Fibroblast of lung (primary cell): ENCODE results near the gene TUBGCP6. TPM values are rescaled to one million over a fixed set of nuclear protein-coding genes. Genes with fewer than 3 reads are reported as not detected.

ENCODE experiments used
- DNase-seq, 2 donors: peaks; one replicate each; pipeline versions ENCODE4 v3.0.0 to v3.0.0-alpha.2; 2010; ENCODE audit warnings: low read depth in 2 of 2
- H2AFZ ChIP-seq: 2 replicates; pipeline ENCODE4 v1.5.1; 2012; ENCODE audit warnings: low read length, control low read depth, inconsistent platforms
- H3K27ac ChIP-seq: 2 replicates; pipeline ENCODE4 v1.5.1; 2011; ENCODE audit warnings: low read length, control low read depth; ENCODE audit not compliant: insufficient read depth
- H3K27me3 ChIP-seq: 2 replicates; pipeline ENCODE4 v1.5.1; 2011; ENCODE audit warnings: mild to moderate bottlenecking, low read length; ENCODE audit not compliant: control insufficient read depth, insufficient read depth
- H3K36me3 ChIP-seq: 2 replicates; pipeline ENCODE4 v1.5.1; 2011; ENCODE audit warnings: low read length; ENCODE audit not compliant: control insufficient read depth, insufficient read depth
- H3K4me1 ChIP-seq: 2 replicates; pipeline ENCODE4 v1.5.1; 2011; ENCODE audit warnings: low read length; ENCODE audit not compliant: control insufficient read depth, insufficient read depth; ENCODE audit errors: extremely low read depth
- H3K4me2 ChIP-seq: 2 replicates; pipeline ENCODE4 v1.5.1; 2011; ENCODE audit warnings: low read length, control low read depth; ENCODE audit not compliant: insufficient read depth; ENCODE audit errors: extremely low read depth
- H3K4me3 ChIP-seq, 4 experiments: fragments of 200-600 bp in 1 of 4; sonication (generic) in 1 of 4; replicated peaks in 1 of 4; 2 replicates each; pipeline ENCODE4 v1.5.1; 2011 to 2016; ENCODE audit warnings: low read length in 4 of 4, low read depth in 3 of 4, mild to moderate bottlenecking in 3 of 4, control low read depth in 2 of 4, inconsistent platforms in 1 of 4, mixed read lengths in 1 of 4; ENCODE audit not compliant: insufficient read depth in 1 of 4; ENCODE audit errors: control extremely low read depth in 1 of 4
- H3K79me2 ChIP-seq: 2 replicates; pipeline ENCODE4 v1.5.1; 2012; ENCODE audit warnings: mild to moderate bottlenecking, low read length, inconsistent platforms; ENCODE audit not compliant: control insufficient read depth, insufficient read depth
- H3K9ac ChIP-seq: 2 replicates; pipeline ENCODE4 v1.5.1; 2011; ENCODE audit warnings: mild to moderate bottlenecking, low read length, control low read depth; ENCODE audit not compliant: insufficient read depth
- H3K9me3 ChIP-seq: 2 replicates; pipeline ENCODE4 v1.5.1; 2012; ENCODE audit warnings: low read depth, low read length; ENCODE audit not compliant: control insufficient read depth, insufficient read depth
- H4K20me1 ChIP-seq: 2 replicates; pipeline ENCODE4 v1.5.1; 2011; ENCODE audit warnings: low read length; ENCODE audit not compliant: control insufficient read depth, insufficient read depth; ENCODE audit errors: extremely low read depth
- CTCF ChIP-seq, 2 donors: IDR thresholded peaks in 1 of 2; conservative IDR thresholded peaks in 1 of 2; 1 replicate in 1 of 2; 2 replicates in 1 of 2; pipeline ENCODE4 v1.5.1; 2011 to 2012; ENCODE audit warnings: low read length in 2 of 2, control low read depth in 1 of 2, inconsistent platforms in 1 of 2, low read depth in 1 of 2, mild to moderate bottlenecking in 1 of 2
- EZH2 ChIP-seq: IDR thresholded peaks from 2 replicates; pipeline ENCODE4 v1.5.1; 2012; ENCODE audit warnings: low read length, control low read depth, mild to moderate bottlenecking; ENCODE audit errors: missing control alignments
- polyA plus RNA-seq, 2 donors: library from polyadenylated mRNA; depleted of rRNA in 1 of 2; stranded (reverse) in 1 of 2; unstranded in 1 of 2; fragments of >200 nt; gene quantifications; 2 replicates each; pipeline ENCODE4 v1.2.1, GENCODE V29; 2011 to 2012; ENCODE audit warnings: missing spikeins in 1 of 2
- total RNA-seq: library from RNA; depleted of rRNA; stranded (reverse); fragments of >200 nt; gene quantifications from 2 replicates; pipeline ENCODE4 v1.2.1, GENCODE V29; 2014

TUBGCP6 gene
- total and polyA plus RNA-seq, 2 donors (not counting 1 experiment from before 2014, with no cell fraction given), result 6.7 to 23.8 TPM

- peaks cover 27% of the 10 kb centered on the region for H3K36me3 ChIP-seq
- H3K27me3 ChIP-seq, result no peaks in the 10 kb centered on the region
- H3K4me2 ChIP-seq, result no peak overlapping the region
- H4K20me1 ChIP-seq, result no peaks in the 10 kb centered on the region
- H3K9me3 ChIP-seq, result no peaks in the 10 kb centered on the region
- H3K27ac ChIP-seq, result no peak overlapping the region
- no peak for DNase-seq
- peaks cover under 1% of the 10 kb centered on the region for H3K4me1 ChIP-seq
- no peak overlapping the region for H2AFZ ChIP-seq
- H3K79me2 ChIP-seq, result peaks cover 17% of the 10 kb centered on the region
- TF ChIP-seq CTCF (conservative IDR thresholded peaks at IDR 0.05 in 1 of 2, IDR thresholded peaks at IDR 0.05 in 1 of 2; ENCODE audit: low read depth in 1 of 2, low read length in 2 of 2) (no peak), EZH2 (no peak)
- H3K9ac ChIP-seq, result no peak overlapping the region
- H3K4me3 ChIP-seq, result no peak overlapping the region
Observed at GRCh38 chr22:50197000-50197800, 47.6 kb downstream of the TUBGCP6 start.

GRCh38 chr22:50196256-50196655 is 48.6 kb downstream of the TUBGCP6 start:
- Histone ChIP-seq H3K9me3 (no peaks in the 10 kb centered on the region), H4K20me1 (no peaks in the 10 kb centered on the region), H3K4me1 (no peaks in the 10 kb centered on the region), H3K9ac (no peak overlapping the region), H3K36me3 (peaks cover 29% of the 10 kb centered on the region), H3K27ac (no peak overlapping the region), H3K4me2 (no peak overlapping the region), H2AFZ (no peak overlapping the region), H3K79me2 (peaks cover 17% of the 10 kb centered on the region), H3K4me3 (no peak overlapping the region), H3K27me3 (no peaks in the 10 kb centered on the region)
- no peak for TF ChIP-seq EZH2
- TF ChIP-seq CTCF (conservative IDR thresholded peaks at IDR 0.05 in 1 of 2, IDR thresholded peaks at IDR 0.05 in 1 of 2; ENCODE audit: low read depth in 1 of 2, low read length in 2 of 2), result no peak
- DNase-seq, result no peak

- Histone ChIP-seq H3K36me3 (peaks cover 26% of the 10 kb centered on the region), H3K9ac (no peak overlapping the region), H3K4me3 (no peak overlapping the region), H3K4me1 (peaks cover 12% of the 10 kb centered on the region), H3K4me2 (no peak overlapping the region), H3K27ac (no peak overlapping the region), H3K9me3 (no peaks in the 10 kb centered on the region), H4K20me1 (no peaks in the 10 kb centered on the region), H3K79me2 (peaks cover 31% of the 10 kb centered on the region), H2AFZ (no peak overlapping the region), H3K27me3 (no peaks in the 10 kb centered on the region)
- no peak for DNase-seq
- TF ChIP-seq EZH2 (no peak), CTCF (conservative IDR thresholded peaks at IDR 0.05 in 1 of 2, IDR thresholded peaks at IDR 0.05 in 1 of 2; ENCODE audit: low read depth in 1 of 2, low read length in 2 of 2) (no peak)
Observed at GRCh38 chr22:50194037-50194805, 50.6 kb downstream of the TUBGCP6 start.
